ENCODE data around the gene SNRK.
A peak's percentile ranks its signal among the peaks of the same experiment; 100 is the strongest.

Gene SNRK

DNA sequence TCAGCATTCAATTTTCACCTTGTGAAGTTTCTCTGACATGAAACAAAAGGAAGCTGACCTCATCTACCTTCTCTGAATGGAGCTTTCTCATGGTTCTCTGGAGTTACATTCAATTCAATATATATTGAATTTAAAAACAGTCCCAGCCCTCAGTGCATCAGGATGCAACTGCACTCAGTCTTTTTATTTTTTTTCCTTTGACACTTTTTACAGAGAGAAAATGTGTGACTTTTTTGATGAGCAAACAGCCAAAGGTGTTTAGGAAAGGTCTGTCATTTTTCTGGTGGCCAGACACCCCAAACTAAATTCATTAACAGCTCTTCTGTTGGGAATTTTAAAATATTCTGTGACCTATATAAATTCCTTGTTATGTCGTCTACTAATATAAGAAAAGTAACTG is 19.3 kb upstream of the SNRK start:
- Histone ChIP-seq H3K27ac (no peak overlapping the region), H3K4me3 (no peak overlapping the region)

DNA sequence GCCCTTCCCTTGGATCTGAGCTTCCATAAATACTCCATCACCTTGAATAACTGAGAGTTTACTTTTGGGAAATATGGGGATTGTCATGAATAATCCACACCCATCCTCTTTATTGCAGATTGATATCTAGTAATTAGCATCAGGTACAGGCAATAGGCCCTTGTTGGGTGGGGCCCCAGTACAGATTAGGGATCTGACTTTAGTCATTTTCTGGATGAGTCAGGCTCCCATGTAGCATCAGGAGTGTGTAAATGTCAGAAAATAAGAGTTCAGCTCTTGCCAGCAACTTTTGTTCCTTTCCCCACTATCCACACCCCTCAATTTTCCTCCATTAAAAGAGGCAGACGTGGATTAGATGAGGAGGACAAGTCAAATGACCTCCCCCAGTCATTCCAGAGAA is 17.7 kb upstream of the SNRK start:
- Histone ChIP-seq H3K4me3 (no peak overlapping the region), H3K27ac (peak overlapping the region in 2 of 21 experiments; percentile 33 to 42)

DNA sequence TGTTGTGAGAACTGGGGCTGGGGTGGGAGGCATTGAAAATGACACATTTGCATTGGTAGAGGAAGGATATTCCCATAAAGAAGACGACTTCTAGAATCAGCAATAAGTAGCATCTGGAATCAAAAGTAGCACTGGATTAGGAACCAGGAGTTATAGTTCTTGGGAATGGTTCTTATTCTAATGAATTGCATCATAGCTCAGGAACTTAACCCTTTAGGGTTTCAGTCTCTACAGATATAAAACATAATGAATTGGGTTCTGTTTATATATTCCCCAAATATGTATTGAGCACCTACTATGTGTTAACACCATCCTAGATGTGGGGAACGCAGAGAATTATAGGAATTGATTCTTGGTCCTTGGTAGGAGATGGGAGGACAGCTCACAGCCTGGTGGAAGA is 16.3 kb upstream of the SNRK start:
- H3K4me3 ChIP-seq, result no peak overlapping the region
- H3K27ac ChIP-seq, result no peak overlapping the region

DNA sequence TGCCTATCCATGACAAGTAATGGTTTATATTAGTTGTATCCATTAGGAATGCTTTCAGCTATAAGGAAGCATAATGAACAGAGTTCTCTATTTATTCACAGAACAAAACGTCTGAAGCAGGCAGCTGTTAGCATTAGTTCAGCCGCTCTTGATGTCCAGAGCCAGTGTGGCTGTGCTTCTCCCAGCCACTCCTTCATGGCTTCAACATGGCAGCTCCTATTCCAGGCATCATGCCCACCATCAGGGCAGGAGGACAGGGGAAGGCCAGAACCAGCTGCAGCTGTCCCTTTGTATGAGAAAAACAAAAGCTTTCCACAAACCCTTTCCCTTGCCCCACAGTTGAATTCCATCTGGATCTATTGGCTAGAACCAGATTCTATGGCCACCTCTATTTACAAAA is 12.9 kb upstream of the SNRK start:
- H3K4me3 ChIP-seq, result no peak overlapping the region
- H3K27ac ChIP-seq, result no peak overlapping the region

DNA sequence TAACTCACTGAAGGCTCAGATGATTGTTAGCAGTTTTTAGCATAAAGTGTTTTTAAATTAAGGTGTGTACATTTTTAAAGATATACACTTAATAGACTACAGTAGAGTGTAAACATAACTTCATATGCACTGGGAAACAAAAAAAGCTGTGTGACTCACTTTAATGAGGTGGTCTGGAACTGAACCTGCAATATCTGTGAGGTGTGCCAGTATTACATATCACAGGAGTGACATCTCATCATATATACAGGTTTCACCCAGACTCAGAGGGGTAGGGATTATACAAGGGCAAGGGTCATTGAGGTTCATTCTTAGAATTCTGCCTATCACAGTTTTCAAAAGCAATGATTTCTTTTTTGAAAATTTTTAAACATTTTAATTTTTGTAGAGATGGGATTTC is 7.3 kb upstream of the SNRK start:
- H3K4me3 ChIP-seq, result no peak overlapping the region
- H3K27ac ChIP-seq, result no peak overlapping the region

DNA sequence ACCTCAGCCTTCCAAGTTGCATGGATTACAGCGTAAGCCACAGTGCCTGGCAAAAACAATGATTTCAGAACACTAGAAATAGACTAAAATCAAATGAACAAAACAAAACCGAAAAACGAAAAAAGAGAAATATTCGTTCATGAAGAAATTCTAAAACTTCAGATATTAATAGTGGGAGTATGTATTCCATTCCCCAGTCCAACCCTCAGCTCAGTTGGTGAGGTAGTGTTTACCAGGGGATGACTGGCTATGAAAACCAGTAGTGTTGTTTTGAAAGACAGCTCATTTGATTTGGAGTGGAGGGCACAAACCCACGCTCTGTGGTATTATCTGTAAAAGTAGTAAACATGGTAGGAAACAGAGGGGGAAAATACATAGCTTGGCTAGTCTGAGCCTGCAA is 6.8 kb upstream of the SNRK start:
- no peak overlapping the region for H3K27ac ChIP-seq
- H3K4me3 ChIP-seq, result no peak overlapping the region

DNA sequence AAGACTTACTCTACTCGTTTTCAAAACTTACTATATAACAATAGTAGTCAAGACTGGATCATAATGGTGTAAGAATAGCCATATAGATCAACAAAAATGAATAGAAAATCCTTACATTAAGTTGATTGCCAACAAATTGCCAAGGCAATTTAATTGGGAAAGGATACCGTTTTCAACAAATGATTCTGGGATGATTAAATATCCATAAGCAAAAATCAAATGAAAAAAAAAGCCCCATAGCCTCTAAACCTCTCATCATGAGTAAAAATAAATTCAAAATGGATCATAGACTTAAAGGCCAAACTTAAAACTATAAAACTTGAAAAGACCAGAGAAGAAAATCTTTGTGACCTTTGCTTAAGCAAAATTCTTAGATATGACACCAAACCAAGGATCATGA is 5.3 kb upstream of the SNRK start:
- Histone ChIP-seq H3K4me3 (no peak overlapping the region), H3K27ac (no peak overlapping the region)

DNA sequence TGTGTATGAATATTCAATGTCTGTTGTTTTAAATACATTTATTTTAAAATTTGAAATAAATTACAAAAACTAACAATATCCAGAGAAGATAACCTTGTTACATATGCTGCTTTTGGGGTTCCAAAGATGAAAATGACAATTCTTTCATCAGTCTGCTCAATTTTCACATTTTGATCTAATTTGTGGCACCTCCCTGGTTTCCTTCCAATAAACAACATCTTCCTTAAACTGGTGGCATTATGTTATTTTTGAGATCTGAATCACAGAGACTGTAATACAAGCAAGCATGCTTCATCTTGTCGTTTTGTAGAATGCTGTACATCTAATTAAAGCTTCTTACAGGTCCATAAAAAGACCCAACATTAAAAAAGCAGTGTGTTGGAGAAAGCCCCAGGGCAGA is 2.2 kb upstream of the SNRK start:
- Histone ChIP-seq H3K27ac (peak overlapping the region in 1 of 21 experiments; percentile 17), H3K4me3 (no peak overlapping the region)

DNA sequence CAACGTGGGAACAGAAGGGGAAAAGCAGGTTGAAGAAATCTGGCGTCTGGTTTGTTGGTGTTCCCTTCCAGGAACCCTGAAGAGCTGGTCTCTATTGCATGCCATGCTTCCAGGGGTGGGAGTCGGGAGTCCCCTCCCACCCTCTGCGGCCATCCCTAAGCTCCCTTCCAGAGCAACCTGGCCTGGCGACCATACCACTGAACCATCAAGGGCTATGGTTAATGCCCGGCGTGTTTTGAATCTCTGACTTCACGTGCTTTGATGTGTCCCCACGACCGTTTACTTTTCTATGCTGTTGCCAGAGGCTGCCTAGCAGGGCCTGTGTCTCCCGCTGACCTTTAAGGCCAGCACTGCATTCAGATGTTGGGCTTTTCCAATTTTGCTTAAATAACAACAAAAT is 696 bp upstream of the SNRK start:
- peak overlapping the region in 20 of 21 experiments; percentile 70 to 97 (median 88) for H3K27ac ChIP-seq
- H3K4me3 ChIP-seq, result peak overlapping the region in 6 of 7 experiments; percentile 44 to 70 (median 57)

DNA sequence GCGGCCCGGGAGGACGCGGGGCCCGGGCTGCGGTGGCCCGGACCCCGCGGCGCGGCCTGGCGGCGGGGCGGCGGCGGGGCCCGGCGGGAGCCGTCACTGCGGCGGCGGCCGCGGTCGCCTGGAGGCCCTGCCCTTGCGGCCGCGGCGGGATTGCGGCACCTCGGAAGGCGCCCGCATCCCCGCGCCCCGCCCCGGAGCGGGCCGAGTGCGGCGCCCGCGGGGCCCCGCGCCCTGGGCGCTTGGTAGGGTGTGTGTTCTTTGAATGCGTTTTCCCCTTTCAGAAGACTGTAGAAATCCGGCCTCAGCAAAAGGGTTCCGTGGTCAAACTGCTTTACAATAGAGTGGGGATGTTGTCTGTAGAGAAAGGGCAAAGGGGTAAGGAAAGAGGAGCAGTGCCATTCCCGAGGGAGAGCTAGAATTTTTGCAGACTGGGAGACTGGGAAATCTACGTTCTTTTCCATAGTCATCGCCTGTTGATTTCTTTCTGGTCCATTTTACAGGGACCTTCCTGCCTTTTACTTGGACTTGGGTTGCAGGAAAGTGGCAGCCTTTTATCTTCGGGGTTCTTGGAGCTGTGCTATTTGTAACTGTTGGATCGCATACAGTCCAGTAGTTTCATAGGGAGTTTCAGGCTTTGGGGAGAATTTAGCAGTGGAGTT is 630 bp downstream of the SNRK start:
- H3K4me3 ChIP-seq, result peak overlapping the region; percentile 44 to 70 (median 59)
- peak overlapping the region; percentile 61 to 97 (median 89) for H3K27ac ChIP-seq

DNA sequence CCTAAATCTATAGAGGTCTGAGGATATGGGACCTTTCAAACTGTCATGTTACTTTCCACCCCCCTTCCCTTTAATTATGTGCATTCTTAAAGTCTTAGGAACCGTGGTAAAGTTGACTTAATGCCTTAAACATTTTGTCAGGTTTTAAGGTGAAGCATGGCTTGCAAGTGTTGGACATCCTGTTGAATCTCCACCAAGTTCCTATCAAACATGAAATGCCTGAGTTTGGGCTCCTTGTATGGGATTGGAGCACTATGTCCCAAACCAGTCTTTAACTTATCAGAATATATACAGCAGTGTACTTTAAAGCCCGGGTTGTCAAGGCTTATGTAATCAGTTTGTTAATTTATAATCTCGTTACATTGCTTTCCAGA is 1.1 kb downstream of the SNRK start:
- peak overlapping the region; percentile 39 to 70 (median 59) for H3K4me3 ChIP-seq
- H3K27ac ChIP-seq, result peak overlapping the region; percentile 61 to 97 (median 89)

DNA sequence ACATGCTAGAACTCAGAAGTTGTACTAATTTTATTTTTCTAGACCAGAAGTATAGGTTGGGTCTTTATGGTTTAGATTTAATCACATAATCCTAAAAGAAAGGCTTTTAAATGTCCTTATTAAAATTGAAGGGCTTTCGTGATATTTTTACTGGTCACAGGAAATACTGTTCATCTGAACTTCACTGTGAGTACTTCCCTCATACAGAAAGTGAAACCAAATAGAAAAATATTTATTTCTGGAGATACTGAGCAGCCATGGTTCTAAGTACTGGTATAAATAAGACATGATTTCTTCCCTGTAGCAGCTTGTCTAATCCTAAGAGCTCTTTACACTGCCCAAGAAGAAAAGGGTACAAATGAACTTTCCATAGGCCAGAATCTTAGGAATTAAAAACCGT is 2.0 kb downstream of the SNRK start:
- Histone ChIP-seq H3K27ac (peak overlapping the region in 19 of 21 experiments; percentile 3 to 97 (median 88)), H3K4me3 (peak overlapping the region in 6 of 7 experiments; percentile 44 to 70 (median 61))

DNA sequence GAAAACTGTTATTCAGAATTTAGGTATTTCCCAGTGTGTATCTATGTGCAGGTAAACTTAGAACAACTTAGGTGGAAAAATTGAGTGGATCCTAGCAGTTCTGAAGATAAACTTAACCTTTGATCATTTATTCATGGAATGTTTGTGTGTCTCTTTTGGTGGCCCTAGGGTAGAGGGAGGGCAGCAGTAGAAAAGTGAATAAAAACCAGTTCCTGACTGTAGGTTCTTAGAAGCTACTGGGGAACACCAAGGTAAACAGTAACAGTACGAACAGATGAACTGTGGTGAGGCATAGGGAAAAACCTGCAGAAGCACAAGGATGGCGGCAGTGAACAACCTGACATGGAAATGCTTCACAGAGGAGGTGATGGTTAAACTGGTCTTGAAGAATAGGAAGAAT is 2.5 kb downstream of the SNRK start:
- H3K4me3 ChIP-seq, result peak overlapping the region in 6 of 7 experiments; percentile 44 to 70 (median 61)
- peak overlapping the region in 18 of 21 experiments; percentile 3 to 97 (median 86) for H3K27ac ChIP-seq

DNA sequence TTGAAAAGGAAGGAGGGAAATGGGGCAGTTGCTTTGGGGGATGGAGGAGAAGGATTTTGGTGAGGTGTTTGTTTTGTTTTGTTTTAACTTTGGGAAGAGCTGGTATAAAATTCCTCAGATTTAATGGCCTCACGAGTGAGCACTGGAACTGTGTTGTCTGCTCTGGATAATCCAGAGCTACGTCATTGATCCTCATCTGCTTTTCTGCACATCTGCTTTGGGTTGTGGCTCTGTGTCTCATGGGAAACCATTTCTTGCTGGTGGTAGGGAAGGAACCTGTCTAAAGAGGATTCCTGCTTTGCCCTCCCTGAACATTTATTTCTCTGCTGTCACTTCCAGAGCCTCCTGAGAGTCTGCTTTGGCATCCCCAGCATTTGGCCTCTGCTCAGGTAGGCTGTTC is 3.1 kb downstream of the SNRK start:
- Histone ChIP-seq H3K27ac (peak overlapping the region in 15 of 21 experiments; percentile 10 to 97 (median 89)), H3K4me3 (peak overlapping the region in 5 of 7 experiments; percentile 44 to 65 (median 59))

DNA sequence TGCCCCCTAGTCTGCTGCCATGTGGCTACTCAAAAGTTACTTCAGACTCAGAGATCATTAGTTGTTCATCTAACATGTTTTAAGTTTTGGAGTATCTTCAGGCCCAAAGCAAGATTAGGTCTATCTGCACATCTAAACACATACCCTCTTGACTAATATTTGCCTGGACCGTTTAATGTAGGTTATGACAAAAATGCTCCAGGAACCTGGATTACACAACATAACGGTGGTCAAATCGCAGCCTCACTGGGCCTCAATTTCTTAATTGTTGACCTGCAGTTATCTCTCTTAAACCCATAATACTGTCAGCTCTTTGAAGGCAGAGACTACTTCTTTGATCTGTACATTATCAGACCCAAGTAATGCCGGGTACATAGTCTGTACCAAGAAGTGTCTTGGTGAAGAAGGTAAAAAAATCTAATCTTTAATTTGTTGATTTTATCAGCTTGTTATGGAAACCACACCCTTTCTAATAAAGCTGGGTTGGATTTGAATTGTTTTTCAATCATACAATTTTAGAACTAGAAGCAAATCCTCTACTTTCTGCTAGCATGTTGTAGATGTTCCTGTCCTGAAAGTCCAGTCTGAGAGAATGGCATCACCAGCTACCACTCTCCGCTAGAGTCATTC is 3.6 kb downstream of the SNRK start:
- peak overlapping the region in 15 of 21 experiments; percentile 10 to 97 (median 89) for H3K27ac ChIP-seq
- H3K4me3 ChIP-seq, result peak overlapping the region in 1 of 7 experiments; percentile 63

DNA sequence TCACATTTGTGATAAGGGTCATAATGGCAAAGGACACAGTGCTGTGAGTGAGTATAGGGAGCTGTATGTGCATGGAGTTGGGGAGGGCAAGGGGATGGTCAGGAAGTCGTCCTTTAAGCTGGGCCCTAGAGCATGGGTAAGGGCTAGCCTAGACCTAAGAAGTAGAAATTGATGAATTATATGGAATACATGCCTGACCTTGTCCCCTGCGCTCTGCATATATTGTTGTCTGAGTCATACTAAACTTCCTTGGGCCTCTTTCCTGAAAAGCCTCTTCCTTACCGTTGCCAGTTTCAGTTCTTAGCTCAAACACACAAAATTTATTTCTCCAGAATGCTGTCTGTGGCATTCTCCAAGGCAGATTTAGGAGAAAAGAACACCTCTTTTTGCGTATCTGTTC is 4.6 kb downstream of the SNRK start:
- Histone ChIP-seq H3K27ac (peak overlapping the region in 11 of 21 experiments; percentile 6 to 91 (median 30)), H3K4me3 (no peak overlapping the region)

DNA sequence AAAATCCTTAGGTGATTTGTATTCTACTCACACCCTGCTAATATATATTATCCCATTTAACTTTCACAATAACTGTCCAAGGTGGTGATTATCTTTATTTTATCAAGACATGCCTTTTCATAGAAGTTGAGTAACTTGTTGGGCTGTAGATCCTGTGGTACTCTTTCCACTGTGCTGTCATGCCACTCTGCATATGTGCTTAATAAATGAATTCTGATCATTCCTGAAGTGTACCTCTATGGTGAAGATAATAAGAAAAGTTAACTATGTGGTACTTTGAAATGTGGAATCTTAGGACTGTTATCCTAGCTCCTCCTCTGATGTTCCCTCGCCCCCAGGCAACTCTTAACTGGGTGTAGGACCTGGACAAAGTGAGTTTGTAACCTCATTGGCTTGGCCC is 5.2 kb downstream of the SNRK start:
- no peak overlapping the region for H3K4me3 ChIP-seq
- peak overlapping the region in 8 of 21 experiments; percentile 18 to 91 (median 31) for H3K27ac ChIP-seq

DNA sequence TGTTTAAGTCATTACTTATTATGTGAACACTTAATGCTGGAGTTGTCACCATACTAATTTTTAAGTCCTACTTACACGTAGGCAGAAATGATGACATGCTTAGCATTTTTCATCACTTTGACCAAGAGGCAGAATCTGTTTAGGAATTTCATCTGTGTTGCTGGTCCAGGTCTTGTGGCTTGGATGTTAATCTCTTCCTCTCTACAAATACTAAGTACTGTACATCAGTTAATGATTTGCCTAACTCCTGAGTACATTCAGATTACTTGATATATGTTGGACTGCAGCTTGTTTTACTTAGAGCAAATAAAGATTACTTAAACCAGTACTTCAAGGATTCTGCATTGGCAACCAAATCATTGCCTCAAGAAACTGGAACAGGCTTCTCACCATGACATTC is 8.6 kb downstream of the SNRK start:
- H3K27ac ChIP-seq, result peak overlapping the region in 2 of 21 experiments; percentile 18 to 62
- H3K4me3 ChIP-seq, result no peak overlapping the region

DNA sequence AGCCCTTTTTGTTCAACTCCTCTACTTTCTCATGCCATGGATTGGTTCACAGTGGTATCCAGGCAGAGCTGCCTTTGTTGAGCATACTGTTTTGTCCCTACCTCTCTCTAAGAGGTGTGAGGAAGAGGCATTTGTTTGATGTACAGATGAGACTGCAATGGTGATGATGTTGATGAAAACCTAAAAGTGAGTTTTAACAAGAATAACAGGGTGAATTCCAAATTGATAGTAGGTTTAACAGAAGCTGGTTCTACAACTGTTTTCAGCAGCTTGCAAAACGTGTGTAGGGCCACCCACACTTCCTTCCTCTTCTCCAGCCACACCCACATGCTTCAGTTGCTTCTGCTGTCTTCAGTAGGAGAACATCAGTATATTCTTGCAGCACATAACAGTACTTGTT is 10.2 kb downstream of the SNRK start:
- Histone ChIP-seq H3K4me3 (no peak overlapping the region), H3K27ac (peak overlapping the region in 4 of 21 experiments; percentile 8 to 62 (median 27))

DNA sequence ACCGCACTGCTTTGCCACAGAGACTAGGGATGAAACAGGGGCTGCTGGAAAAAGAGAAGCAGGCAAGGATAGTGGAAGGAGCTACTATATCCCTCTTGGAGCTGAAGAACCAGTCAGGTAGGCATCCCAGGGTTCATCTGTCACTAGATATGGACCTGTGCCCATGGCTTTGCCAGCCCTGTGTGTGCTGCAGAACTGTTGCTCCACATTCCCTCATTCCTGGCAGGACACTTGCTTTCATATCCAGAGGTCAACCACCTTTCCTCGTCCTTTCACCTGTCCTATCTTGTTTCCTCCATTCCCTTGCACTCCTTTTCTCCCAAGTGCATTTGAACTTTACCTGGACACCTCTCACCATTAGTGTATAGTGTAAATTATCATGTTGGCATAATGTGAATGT is 12.0 kb downstream of the SNRK start:
- Histone ChIP-seq H3K27ac (peak overlapping the region in 2 of 21 experiments; percentile 6 to 31), H3K4me3 (no peak overlapping the region)

DNA sequence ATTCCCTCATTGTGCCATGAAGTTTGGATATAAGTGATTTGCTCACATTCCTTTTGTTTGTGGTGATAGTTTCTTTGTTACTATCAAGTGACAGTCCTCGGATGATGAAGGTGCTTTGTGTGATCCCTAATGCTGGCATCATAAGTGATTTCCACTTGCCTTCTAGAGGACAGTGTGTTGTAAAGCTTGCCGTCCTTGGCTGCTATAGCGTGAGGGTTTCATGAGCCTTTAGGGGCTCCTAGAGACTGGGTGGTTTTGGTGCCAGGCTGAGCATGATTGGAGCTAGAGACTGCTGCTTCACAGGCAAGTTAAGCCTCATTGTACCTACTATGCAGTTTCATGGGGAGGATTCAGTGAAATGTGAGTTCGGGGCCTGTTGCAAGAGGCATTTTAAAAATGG is 12.4 kb downstream of the SNRK start:
- H3K27ac ChIP-seq, result no peak overlapping the region

More for the DNA sequence above, 12.4 kb downstream of the SNRK start:
- no peak overlapping the region for H3K4me3 ChIP-seq
